Bronchial epithelial cell (primary cell): ENCODE data around the gene WDFY3. TPM values are rescaled to one million over a fixed set of nuclear protein-coding genes. Genes with fewer than 3 reads are reported as not detected.

Experiments used
- DNase-seq: peaks from one replicate; pipeline ENCODE4 v3.0.0-alpha.2; 2010; ENCODE audit warnings: low read depth
- FAIRE-seq: peaks from 2 replicates; lab custom pipeline; 2011; peaks lifted over from hg19 to GRCh38; lab: Jason Lieb, UNC
- H3K27me3 ChIP-seq: 2 replicates; pipeline ENCODE4 v1.5.1; 2011; ENCODE audit warnings: low read length; ENCODE audit not compliant: control insufficient read depth, insufficient read depth
- H3K36me3 ChIP-seq: 2 replicates; pipeline ENCODE4 v1.5.1; 2011; ENCODE audit warnings: low read length; ENCODE audit not compliant: control insufficient read depth, insufficient read depth
- H3K4me3 ChIP-seq: 2 replicates; pipeline ENCODE4 v1.5.1; 2011; ENCODE audit warnings: mild to moderate bottlenecking, low read depth, low read length, control low read depth
- total RNA-seq: library from RNA; depleted of rRNA; stranded (reverse); fragments of >200 nt; gene quantifications from 2 replicates; pipeline ENCODE4 v1.2.1, GENCODE V29; 2014
- TF ChIP-seq, protein P1 (sequence below): IDR thresholded peaks from 2 replicates; pipeline ENCODE4 v1.5.1; 2011; ENCODE audit warnings: mild to moderate bottlenecking, moderate library complexity, low read length, control low read depth, inconsistent platforms; ENCODE audit not compliant: insufficient read depth, severe bottlenecking

Gene WDFY3
- total RNA-seq, 1 donor from 2014 or later = 33.2 TPM

DNA sequence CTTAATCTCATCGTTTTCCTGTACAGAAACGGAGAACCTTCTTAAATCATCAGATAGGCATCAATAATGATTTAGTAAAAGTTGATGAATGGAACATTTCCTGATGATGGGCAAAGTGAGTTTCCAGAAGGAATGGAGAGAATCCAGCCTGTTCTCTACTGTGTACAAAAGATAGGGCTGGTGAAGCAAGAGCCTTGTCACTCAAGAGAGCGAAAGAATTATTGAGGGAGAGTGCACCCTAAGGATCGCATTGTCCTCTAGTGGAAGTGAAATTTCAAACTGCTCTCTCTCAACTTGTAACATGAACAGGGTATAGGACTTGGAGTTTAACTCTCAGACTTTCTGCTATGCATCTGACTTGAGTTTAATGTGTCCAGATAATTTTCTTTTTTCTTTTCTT, 314.0 kb downstream of the WDFY3 start:
- Histone ChIP-seq H3K4me3 (no peak overlapping the region), H3K27me3 (no peaks in the 10 kb centered on the region), H3K36me3 (peaks cover 4% of the 10 kb centered on the region)
- no peak for DNase-seq
- FAIRE-seq = no peak
- TF ChIP-seq, protein P1, sequence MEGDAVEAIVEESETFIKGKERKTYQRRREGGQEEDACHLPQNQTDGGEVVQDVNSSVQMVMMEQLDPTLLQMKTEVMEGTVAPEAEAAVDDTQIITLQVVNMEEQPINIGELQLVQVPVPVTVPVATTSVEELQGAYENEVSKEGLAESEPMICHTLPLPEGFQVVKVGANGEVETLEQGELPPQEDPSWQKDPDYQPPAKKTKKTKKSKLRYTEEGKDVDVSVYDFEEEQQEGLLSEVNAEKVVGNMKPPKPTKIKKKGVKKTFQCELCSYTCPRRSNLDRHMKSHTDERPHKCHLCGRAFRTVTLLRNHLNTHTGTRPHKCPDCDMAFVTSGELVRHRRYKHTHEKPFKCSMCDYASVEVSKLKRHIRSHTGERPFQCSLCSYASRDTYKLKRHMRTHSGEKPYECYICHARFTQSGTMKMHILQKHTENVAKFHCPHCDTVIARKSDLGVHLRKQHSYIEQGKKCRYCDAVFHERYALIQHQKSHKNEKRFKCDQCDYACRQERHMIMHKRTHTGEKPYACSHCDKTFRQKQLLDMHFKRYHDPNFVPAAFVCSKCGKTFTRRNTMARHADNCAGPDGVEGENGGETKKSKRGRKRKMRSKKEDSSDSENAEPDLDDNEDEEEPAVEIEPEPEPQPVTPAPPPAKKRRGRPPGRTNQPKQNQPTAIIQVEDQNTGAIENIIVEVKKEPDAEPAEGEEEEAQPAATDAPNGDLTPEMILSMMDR = no peak

DNA sequence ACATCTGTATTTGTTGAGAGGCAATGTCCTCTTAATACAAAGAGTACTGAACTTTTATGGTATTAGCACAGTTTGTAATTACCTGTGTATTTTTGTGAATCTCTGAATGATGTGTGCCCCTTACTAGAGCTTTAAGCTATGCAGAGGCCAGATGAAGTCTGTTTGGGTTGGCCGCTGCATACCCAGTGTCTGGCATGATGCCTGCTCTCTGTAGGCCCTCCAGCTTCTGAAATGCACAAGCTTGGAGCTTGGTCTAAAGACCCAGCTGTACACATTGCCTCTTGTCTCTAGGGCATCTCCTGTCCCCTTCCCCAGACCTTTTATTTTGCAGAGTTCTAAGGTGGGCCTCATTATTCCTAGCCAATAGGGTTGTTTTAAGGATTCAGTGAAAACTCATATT, 315.0 kb downstream of the WDFY3 start:
- TF ChIP-seq, protein P1 = no peak
- FAIRE-seq (no peak), DNase-seq (no peak)
- Histone ChIP-seq H3K4me3 (no peak overlapping the region), H3K36me3 (peaks cover 4% of the 10 kb centered on the region), H3K27me3 (no peaks in the 10 kb centered on the region)

DNA sequence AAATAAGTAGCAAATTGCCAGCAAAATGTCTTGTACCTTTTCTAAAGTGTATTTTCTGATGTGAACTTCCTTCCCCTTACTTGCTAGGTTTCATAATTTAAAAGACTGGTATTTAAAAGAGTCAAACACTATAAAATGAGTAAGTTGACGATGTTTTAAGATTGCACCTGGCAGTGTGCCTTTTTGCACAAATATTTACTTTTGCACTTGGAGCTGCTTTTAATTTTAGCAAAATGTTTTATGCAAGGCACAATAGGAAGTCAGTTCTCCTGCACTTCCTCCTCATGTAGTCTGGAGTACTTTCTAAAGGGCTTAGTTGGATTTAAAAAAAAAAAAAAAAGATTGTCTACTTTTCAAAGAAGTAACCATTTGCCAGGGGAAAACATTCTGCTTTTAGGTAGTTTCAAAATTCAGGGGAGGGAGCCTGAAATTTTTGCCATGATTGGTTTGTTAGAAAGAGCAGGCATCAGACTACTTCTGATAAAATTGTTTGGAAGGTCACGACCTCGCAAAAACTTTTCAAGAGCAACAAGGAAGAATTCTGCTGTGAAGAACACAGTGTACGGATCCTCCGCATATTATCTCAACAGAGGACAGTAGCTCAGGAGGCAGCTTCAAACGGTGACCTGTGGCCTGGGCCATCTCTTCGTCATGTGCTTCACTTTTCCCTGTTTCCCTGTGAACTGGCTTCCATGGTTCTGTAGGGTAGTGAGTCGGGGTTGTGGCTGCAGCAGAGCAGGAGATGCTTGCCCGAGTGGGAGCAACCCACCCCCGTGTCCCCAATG, 317.4 kb downstream of the WDFY3 start:
- TF ChIP-seq, protein P1 = no peak
- H3K36me3 ChIP-seq = peaks cover 6% of the 10 kb centered on the region
- DNase-seq (no peak), FAIRE-seq (no peak)
- H3K27me3 ChIP-seq = no peaks in the 10 kb centered on the region
- H3K4me3 ChIP-seq = no peak overlapping the region

DNA sequence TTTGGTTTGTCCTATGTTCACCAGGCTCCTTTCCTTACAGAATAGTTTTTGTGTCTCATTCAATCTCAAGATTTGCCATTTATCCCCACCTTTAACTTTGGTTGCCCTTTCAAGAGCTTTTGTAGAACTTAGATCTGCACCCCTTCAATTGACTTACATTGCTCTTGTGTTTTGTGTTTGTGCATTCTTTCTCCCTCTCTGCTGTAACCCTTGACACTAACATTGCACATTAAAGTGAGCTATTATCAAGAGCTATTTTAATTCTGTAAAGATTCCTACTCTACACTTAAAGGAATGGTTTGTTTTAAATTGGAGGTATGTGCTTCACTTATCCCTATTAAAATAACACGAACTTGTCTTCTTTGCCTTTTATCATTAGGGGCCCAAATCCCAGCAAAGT, 318.3 kb downstream of the WDFY3 start:
- FAIRE-seq = no peak
- TF ChIP-seq, protein P1 = no peak
- Histone ChIP-seq H3K27me3 (no peaks in the 10 kb centered on the region), H3K36me3 (peaks cover 9% of the 10 kb centered on the region), H3K4me3 (no peak overlapping the region)
- no peak for DNase-seq

DNA sequence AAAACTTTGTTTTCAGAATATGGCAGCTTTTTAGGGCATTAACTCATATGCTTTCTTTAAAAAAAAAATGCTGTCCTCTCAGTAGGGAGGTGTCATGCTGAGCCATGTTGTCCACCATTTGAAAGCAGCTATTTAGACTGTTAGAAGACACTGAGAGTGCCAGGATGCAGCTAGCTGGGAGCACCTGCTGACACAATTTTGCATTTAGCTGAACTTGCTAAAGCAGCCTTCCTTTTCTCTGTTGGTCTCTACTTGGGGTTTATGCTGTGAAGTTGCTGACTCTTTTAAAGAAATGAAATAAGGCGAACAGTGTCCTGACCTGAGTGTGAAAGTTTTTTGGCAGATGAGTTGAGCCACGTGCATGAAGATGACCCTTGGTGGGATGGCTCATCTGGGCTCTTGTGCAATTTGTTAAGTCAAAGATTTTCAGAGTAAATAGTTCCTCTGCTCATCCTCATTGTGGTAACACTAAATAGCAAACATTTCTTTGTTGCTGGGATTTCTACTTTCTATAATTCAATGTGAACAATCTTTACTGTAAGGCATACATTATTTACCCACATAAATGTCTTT, 319.1 kb downstream of the WDFY3 start:
- no peaks in the 10 kb centered on the region for H3K27me3 ChIP-seq
- TF ChIP-seq, protein P1 = no peak
- peaks cover 12% of the 10 kb centered on the region for H3K36me3 ChIP-seq
- FAIRE-seq = no peak
- no peak for DNase-seq
- H3K4me3 ChIP-seq = no peak overlapping the region
